NCI-H2196 (cell line): ENCODE results near the gene SBF2.

Experiments
- DNase-seq: peaks from one replicate; lab custom pipeline; 2025; ENCODE audit not compliant: unreplicated experiment; lab: John Stamatoyannopoulos, UW

The SBF2 gene

DNA sequence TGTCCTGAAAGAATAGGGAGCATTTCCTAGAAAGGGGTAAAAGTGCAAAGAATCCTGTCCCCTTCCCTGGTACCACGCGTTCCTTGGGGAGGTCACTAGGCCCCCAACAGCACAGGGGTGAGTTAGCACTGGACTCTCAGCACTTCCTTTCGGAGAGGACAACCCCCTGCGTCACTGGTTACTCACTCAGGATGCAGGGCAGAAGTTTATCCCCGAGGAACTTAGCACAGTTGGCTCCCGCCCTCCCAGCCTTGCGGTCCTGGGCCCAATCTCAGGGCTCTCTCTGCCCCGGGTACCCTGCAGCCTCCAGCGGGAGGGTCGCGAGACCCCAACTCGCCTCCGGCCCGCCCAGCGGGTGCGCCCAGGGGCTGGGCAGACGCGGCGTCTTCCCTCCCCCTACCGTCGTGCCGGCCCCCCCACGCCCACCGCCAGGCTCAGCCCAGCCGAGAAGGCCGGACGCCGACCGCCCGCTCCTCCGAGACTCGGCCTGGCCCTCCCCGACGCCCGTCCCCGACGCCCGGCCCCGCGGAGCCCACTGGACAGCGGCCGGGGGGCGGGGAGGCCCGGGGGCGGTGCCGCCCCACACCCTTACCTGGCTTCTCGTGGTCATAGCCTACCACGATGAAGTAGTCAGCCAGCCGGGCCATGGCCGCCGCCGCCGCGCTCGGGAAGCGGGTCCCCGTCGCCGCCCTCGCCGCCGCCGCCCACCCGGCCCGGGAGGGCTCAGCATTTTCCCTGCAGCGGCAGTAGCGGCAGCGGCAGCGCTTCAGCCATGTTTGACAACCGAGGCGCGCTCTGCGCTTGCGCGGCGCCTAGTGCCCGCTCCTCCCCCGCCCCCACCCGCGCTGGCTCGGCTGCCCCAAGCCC, at the start of gene SBF2:
SBF2 (minus strand) TSS at position 797 of the 867 bp plus-strand sequence; CDS start at position 647, 150 bp downstream.
- peak; percentile 82 for DNase-seq

DNA sequence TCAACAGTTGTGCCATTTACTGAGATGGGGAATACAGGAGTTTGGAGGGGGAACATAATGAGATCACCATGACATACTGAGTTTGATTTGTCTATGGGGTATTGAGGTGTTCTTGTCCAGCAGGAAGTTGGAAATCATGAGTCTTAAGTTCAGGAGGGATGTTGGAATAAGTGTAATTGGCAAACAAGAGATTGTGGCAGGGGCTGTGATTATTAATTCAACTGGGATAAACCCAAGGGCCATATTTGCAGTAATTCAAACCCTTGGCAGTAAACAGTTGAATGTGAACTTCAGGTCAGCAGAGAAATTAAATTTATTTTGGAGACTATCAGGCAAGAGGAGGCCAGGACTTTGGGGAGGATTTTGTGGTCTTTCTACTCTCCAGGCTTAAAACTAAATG, 44.3 kb upstream of the SBF2 start:
- no peak for DNase-seq

DNA sequence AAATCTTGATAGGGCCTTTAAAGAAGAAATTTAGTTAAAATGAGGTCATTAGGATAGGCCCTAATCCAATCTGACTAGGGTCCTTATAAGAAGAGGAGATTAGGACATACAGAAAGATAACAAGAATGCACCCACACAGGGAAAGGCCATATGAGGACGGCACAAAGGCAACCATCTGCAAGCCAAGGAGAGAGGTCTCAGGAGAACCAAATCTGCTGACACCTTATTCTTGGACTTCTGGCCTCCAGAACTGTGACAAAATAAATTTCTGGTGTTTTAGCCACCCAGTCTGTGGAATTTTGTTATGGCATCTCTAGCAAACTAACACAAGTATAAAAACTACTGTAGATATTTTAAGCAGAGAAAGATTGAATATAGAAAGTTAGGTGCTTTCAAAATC, 39.5 kb upstream of the SBF2 start:
- no peak for DNase-seq

DNA sequence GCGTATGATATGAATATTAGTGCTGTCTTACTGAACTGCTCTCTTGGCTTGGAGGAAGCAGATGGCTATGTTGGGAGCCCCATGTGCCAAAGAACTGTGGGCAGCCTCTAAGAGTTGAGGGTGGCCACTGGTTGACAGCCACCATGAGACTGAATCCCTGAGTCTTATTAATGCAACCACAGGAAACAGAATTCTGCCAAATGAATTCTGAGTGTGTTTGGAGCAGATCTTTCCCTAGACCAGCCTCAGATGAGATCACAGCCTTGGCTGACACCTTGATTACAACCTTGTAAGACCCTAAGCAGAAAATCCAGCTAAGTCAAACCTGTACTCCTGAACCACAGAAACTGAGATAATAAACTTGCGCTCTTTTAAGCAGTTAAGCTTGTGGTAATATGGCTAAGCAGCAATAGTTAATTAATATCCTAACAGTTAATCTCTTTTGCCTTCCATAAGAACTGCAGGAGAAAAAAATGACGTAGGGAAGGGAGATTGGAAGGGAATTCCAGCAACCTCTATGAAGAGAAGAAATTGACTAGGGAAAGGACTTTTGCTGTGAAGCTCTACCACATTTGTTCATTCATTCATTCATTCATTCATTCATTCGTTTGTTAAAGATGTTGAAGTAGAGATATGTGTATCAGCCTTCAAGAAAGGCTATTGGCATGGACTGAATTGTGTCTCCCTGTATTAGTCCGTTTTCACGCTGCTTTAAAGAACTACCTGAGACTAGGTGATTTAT, 37.7 kb upstream of the SBF2 start:
- DNase-seq, result no peak

DNA sequence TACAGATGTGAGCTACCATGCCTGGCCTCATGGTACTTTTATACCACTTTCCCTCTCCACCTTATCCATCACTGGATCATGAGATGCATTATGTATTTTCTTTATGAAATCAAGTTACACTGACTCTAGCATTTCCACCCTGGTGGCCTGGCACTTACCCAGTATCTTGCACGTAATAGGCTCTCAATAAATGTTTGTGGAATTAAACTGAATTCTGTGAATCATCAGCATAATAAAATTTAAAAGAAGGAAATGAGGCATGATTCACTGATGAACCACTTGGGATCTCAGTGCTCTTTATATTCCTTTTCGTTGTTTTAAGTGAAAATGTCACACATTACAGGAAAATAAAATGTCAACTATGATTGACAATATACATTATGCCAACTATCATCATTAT, 35.9 kb upstream of the SBF2 start:
- DNase-seq, result no peak

DNA sequence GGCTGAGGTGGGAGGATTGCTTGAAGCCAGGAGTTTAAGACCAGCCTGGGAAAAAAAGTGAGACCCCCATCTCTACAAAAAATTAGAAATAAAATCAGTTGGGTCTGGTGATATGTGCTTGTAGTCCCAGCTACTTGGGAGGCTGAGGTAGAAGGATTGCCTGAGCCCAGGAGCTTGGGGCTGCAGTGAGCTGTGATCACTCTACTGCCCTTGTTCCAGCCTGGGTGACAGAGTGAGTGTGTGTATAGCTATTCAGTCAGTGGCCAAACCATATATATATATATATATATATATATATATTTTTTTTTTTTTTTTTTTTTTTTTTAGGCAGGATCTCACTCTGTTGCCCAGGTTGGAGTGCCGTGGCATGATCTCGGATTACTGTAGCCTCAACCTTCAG, 35.3 kb upstream of the SBF2 start:
- no peak for DNase-seq

DNA sequence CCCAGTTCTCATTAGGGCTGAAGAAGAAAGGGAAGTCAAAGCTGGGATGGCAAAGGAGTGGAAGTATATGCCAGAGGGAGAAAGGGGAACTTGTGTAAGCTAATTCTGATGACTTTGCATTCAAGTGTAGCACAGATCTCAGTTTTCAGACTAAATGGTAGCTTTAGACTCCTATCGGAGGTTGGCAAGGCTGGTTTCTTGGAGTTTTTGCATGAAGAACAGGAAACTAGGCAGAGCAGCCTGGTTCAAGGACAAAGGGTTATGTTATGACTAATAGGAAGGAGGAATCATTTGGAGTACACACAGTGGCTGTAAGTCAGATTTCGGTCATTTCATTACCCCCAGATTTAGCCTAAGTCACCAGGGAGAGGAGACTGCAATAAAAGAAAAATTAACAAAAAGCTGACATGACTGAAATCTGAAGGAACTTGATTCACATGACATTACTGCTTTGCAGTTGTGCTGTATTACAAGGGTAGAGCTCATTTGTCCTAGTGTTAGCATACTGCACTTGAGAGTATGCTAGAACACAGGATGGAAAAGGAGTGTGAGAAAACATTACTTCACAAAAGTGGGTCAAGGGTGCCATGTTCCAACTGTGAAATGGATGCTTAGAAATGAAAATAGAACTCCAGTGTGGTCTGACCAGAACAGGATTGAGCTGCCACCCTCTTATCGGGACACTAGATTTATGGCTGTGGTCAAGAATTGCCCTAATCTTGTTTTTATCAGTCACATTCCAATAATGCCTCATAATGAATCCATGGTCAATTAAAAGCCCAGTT, 34.5 kb upstream of the SBF2 start:
- peak; percentile 13 for DNase-seq

DNA sequence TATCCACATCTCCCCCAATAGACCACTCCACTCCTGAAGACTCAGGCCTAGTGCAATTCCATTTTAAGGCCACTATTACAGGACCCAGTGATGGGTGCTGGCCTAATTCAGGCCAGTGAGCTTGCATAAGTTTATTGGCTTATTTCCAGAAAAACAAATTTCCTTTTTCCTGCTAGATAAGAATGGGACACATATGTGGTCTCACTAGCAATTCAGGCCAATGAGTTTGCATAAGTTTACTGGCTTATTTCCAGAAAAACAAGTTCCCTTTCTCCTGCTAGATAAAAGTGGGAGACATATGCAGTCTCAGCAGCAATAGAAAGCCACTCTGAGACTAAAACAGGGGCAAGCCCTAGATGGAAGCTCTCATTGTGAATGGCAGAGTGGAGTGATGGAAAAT, 33.2 kb upstream of the SBF2 start:
- DNase-seq, result no peak

DNA sequence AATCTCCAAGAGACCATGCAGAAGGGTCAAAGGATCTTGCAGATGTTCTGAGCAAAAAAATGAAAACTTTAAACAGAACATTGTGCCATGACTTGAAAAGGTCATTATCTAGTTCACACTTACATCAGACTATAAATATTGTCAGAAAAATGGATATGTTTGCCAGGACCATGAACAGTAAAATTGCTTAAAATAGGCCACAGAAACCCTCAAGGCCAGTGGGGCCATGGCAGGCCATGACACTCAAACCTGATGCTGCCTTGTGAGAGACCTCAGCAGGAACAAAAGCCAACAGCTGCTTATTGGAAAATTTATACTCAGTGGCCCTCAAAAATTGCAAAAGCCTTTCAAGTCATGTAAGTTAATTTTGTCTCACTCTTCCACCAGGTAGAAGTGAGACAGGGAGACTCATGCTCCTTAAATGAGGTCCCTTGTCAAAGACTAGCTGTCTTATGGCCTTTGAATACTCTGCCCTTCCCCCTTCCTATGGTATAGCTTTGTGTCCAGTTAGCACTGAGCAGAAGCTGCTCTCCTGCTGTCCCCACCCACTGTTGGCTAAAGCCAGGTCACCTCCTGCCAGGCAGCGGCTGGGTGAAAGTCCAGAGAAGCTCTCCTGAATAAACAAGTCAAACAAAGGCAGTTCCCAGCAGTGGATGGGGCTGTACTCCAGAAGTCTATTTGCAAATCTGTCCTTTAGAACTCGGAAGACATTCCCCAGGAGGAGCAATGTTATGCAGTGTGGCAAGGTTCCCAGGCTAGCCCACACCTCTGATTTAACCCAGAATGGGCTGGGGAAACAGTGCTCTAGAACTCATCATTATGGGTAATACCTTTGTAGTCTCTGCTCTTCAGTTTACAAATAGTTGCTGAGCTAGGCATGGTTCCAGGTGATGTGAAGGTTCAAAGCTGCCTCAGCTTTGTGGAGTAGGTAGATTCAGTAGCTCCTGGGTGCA, 32.3 kb upstream of the SBF2 start:
- DNase-seq, result peak; percentile 50

DNA sequence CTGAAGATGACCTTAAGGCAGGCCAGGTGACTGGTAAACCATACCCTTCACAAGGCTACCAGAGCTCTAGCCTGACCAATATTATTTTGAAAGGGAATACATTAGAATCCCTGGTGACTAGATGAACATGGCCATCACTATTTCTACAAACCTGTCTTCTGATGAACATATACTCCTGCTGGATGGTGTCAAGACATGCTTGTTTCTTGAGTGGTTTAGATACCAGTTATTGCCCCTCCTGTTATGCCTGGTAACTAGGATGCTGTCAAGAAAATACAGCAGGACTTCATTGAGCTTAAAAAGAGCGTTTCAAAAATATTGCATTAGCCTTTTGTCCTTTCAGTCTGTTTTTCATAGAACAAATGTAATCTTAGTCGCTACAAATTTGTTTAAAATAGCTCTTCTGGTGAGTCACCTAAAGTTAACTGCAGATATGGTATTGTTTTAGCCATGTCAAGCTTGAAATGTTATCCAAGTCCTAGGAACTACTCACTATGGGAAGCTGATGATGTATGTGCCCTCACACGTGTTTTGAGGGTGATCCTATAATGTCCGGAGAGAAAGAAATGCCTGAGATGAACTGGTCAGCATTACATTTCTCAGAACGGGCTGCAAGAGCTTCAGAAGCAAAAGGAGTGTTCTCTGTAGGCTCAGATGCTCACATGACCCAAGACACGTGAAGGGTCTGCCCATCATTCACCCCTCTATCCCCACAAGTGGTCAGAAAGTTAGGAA, 31.4 kb upstream of the SBF2 start:
- DNase-seq, result no peak

DNA sequence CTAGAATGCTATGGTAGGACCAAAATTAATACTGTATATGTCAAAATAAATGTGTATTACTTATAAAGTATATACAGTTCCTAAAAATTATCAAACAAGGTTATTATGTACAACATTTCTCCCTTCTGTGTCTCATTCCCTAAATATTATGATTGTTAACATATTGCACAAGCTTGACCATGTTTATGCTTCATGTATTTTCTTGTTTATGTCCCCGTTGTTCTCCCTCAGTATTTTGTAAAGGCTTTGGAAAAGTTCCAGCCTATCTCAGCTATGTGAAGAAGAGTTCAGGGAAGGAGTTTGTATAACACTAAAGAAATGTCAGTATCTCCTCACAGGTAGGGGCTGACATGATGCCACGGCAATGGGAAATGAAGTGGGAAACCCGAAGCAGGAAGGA, 30.5 kb upstream of the SBF2 start:
- no peak for DNase-seq

DNA sequence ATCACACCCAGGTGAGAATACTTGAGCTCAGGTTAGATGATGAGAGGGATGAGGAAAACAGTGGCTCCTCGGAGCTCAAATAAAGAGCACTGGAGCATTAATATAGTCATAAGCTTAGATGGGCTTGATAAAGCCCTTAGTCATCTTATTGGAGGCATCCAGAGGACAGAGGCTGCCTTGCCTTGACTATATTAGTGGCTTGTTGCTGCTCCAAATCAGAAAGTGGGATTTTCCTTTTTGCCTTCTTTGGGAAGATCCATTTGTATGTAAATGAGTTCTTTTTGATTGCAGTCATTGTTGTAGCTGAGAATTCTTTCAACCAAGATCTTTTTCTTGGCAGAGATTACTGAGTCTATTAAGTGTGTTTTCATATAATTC, 29.8 kb upstream of the SBF2 start:
- no peak for DNase-seq

DNA sequence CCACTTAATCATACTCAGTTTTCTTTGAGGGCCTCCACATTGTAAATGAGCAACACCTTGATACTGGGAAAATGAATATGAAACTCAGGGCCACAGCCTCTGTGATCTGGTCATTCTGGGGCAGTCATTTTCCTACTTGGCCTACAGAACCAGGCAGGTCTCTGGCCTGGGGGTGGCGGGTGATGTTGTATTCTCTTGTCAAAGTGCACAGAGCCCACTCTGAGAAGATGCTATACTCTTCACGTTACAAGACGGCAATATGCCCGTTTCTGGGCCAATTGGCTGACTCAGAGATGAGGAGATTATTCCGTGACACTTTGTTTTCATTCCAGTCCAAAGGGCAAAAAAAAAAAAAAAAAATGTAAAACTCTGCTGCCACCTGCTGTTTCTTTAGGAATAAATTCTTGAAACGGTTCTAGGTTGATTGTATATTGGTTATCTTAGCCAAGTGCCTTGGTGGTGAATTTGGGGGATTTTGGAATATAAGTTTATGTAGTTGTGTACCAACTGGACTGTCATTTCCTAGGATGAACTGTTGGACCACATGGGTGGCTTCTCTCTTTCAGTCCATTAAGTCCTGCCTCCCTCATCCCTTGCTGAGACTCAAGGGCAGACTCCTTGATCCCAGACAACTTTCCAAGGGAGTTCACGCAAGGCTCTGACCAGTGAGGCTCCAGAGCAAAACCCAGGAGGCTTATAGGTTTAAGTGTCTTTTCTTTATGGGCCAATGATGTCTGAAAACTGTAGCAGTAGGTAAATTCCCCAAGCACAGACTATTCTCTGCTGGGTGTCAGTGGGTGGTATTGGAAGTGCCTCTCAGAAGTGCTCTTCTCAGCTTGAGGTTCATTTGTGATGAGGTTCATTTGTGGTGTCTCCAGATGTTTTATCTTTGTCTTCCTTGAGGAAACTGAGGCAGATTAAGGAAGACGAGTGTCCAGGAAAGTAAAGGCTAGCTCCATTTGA, 29.1 kb upstream of the SBF2 start:
- DNase-seq, result peak; percentile 72

DNA sequence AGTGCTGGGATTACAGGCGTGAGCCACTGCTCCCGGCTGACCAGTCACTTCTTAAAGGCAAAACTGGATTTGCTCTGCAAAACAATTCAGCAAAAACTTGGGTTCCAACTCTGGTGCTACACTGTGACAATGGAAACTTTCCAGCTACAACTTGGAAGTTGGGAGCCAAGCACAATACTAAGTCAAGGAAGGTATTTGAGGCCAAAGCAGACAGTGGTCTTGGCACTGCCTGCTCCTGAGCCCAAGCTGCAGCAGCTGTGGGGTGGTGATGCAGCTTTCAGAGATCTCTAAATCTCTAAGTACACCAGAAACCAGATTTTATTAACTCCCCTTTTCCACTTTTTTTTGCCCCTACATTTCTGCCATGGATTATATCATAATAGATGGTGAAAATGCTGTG, 28.4 kb upstream of the SBF2 start:
- no peak for DNase-seq

DNA sequence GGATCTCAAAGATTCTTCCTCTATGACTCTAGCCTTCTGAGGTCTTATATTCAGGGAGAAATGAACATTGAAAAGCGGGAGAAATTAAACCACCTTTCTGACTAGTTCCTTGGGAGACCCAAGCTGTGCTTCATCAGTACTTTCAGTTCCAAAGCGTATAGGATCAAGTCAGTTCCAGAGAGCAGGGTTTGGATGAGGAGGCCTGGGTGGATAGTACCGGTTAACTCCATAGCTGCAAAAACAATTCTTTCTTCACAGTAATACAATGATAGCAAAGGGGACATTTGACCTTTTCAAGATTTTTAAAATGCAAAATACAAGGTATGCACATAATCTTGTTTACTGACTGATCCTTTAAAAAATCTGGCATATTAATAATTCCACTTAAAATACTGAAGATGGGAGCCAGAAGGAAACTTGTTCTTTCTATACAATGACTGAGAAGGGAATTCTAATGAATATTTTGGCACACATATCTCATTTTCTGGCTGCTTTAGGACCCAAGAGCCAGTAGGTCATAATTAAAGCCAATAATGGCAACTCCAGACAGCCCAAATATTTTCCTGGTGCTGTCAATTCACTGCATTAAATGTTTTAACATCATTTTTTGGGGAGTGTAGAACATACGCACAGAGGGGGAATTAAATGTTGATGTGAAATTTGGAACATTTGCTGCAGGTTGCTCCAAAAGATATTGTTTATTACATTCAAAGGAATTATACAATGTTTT, 26.9 kb upstream of the SBF2 start:
- DNase-seq, result no peak

DNA sequence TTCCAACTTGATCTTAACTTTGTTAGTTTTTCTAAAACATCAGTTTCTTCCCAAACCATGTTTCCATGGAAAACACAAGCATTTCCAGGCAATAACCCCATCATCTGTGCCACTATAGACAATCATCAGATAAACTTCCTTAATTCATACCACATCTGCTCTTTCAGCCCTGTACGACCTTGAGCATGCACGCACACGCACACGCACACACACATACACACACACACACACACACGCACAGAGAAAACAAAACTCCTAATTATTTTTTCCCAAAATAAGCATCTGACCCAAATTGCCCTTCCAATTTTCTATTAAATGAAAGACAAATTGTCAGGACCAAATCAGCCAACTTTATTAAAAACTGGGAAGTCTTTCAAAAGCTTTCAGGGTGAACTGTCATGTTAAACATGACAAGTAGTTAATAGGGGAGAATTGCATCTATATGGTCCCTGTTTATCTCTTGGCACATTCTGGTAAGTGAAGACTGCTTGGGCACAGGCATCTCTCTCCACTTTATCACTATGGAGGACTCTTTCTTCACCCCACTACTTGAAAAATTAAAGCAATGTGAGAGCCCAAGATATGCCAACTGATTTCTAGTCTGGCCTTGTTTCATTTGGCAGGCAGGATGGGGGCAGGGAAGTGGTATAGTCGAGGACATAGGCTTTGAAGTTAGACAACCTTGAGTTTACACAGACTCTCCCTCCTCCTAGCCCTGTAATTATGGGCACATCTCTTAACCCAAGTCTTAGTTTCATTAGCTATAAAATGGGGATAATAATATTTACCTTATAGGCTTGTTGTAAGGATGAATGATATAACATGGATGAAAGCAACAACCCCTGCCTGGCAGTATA, 25.9 kb upstream of the SBF2 start:
- no peak for DNase-seq

DNA sequence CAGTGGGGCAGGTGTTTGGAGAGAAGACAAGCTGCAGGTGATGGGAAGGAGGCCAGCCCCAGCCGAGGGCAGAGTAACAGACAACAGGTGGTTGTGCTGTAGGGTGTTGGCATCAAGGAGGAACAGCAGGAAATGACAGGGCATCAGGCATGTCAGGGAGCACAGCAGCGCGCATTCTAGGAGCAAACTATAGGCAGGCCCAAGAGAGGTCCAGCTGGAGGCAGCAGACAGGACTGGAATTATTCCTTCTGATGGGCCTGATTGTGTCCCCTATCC, 24.4 kb upstream of the SBF2 start:
- peak; percentile 81 for DNase-seq
